GM20000 (cell line): ENCODE results near the gene SPACA4.
A peak's percentile ranks its signal among the peaks of the same experiment; 100 is the strongest.

ENCODE experiments used
- DNase-seq: peaks from one replicate; pipeline ENCODE4 v3.0.0; 2012; ENCODE audit warnings: low spot score
- CTCF ChIP-seq: IDR thresholded peaks from 2 replicates; pipeline ENCODE4 v1.5.1; 2012; ENCODE audit warnings: mild to moderate bottlenecking, control low read depth; ENCODE audit errors: extremely low read depth, missing control alignments

SPACA4 gene

GRCh38 chr19:48582168-48582567 lies 24.4 kb upstream of the SPACA4 start:
- TF ChIP-seq CTCF = no peak
- DNase-seq = no peak

- DNase-seq = no peak
- no peak for TF ChIP-seq CTCF
These were observed 19.2 kb upstream of the SPACA4 start for GRCh38 chr19:48587387-48587786.

- peak; percentile 86 for DNase-seq
- peak; percentile 95 for TF ChIP-seq CTCF
These were observed 17.7 kb upstream of the SPACA4 start for GRCh38 chr19:48588670-48589401.

GRCh38 chr19:48591021-48591420 lies 15.5 kb upstream of the SPACA4 start:
- TF ChIP-seq CTCF = no peak
- DNase-seq = no peak

- TF ChIP-seq CTCF = no peak
- no peak for DNase-seq
These were observed 11.4 kb upstream of the SPACA4 start for GRCh38 chr19:48595171-48595570.

- no peak for DNase-seq
- no peak for TF ChIP-seq CTCF
These were observed 10.7 kb upstream of the SPACA4 start for GRCh38 chr19:48595833-48596232.

- DNase-seq = no peak
- TF ChIP-seq CTCF = no peak
These were observed 10.3 kb upstream of the SPACA4 start for GRCh38 chr19:48596237-48596636.
